A549 (cell line): ENCODE measurements around the gene DNAJC28. TPM values are rescaled to one million over a fixed set of nuclear protein-coding genes. Genes with fewer than 3 reads are reported as not detected.
A peak's percentile ranks its signal among the peaks of the same experiment; 100 is the strongest.

Source experiments
- ATOH8 ChIP-seq: fragments of 250-450 bp; sonication (Bioruptor Pico); IDR thresholded peaks from 2 replicates; pipeline ENCODE4 v1.5.0; 2020; ENCODE audit warnings: low read depth, mild to moderate bottlenecking, moderate library complexity
- EHF ChIP-seq: fragments of 250-450 bp; sonication (Bioruptor Pico); IDR thresholded peaks from 2 replicates; pipeline ENCODE4 v1.5.0; 2020; ENCODE audit warnings: mild to moderate bottlenecking
- FOSB ChIP-seq: fragments of 250-450 bp; sonication (Bioruptor Pico); IDR thresholded peaks from 2 replicates; pipeline ENCODE4 v1.5.0; 2020; ENCODE audit warnings: mild to moderate bottlenecking, moderate library complexity
- FOSL2 ChIP-seq, 2 experiments: fragments of 450-650 bp in 1 of 2; fragments of >200 bp in 1 of 2; sonication (Bioruptor Twin) in 1 of 2; formaldehyde crosslinking; IDR thresholded peaks; 2 replicates each; pipeline versions ENCODE4 v1.5.0 to v1.6.1; 2016 to 2020; ENCODE audit warnings: mild to moderate bottlenecking in 1 of 2, moderate library complexity in 1 of 2
- HES2 ChIP-seq: fragments of >200 bp; sonication (Bioruptor Twin); formaldehyde crosslinking; IDR thresholded peaks from 2 replicates; pipeline ENCODE4 v1.6.1; 2016
- HEYL ChIP-seq: fragments of 250-450 bp; sonication (Bioruptor Pico); IDR thresholded peaks from 2 replicates; pipeline ENCODE4 v1.8.0; 2021; ENCODE audit warnings: mild to moderate bottlenecking, moderate library complexity
- HMGXB4 ChIP-seq: fragments of 250-450 bp; sonication (Bioruptor Pico); IDR thresholded peaks from 2 replicates; pipeline ENCODE4 v1.5.0; 2021; ENCODE audit warnings: mild to moderate bottlenecking, moderate library complexity, borderline replicate concordance
- KDM5A ChIP-seq: fragments of 200-600 bp; sonication (generic); IDR thresholded peaks from 2 replicates; pipeline ENCODE4 v1.6.1; 2016; ENCODE audit warnings: antibody characterized with exemption, mild to moderate bottlenecking
- MAZ ChIP-seq: fragments of 150-350 bp; IDR thresholded peaks from 2 replicates; pipeline ENCODE4 v1.6.1; 2014; ENCODE audit warnings: antibody characterized with exemption, low read depth, low read length, borderline replicate concordance
- POLR2A ChIP-seq: IDR thresholded peaks from 2 replicates; pipeline ENCODE4 v1.6.1; 2012; ENCODE audit warnings: mild to moderate bottlenecking, low read length
- RCOR1 ChIP-seq: fragments of 150-350 bp; IDR thresholded peaks from 2 replicates; pipeline ENCODE4 v1.6.1; 2014; ENCODE audit warnings: antibody characterized with exemption, low read length, low read depth
- RFX5 ChIP-seq: fragments of 450-650 bp; IDR thresholded peaks from 2 replicates; pipeline ENCODE4 v1.7.1; 2014; ENCODE audit warnings: antibody characterized with exemption, mild to moderate bottlenecking, moderate library complexity
- ZSCAN20 ChIP-seq: fragments of 250-450 bp; sonication (Bioruptor Pico); IDR thresholded peaks from 2 replicates; pipeline ENCODE4 v1.8.0; 2022; ENCODE audit warnings: mild to moderate bottlenecking, moderate library complexity
- polyA plus RNA-seq, 4 experiments: library from polyadenylated mRNA; depleted of rRNA in 3 of 4; stranded (reverse); fragments of >200 nt; fragmentation: RNase III in 1 of 4; extraction: RNeasy Plus Mini Kit Qiagen cat#74134 plus additional on column Dnase treatment in 1 of 4; gene quantifications; 2 replicates in 3 of 4; 3 replicates in 1 of 4; pipeline ENCODE4 v1.2.3, GENCODE V29; 2011 to 2017

Gene DNAJC28
- polyA plus RNA-seq, 2 of the 4 experiments (the other 2 are of a cell fraction): 1.0 to 1.1 TPM

GRCh38 chr21:33441489-33442477 is 49.7 kb downstream of the DNAJC28 start (continued):
- TF ChIP-seq MAZ: no peak
- no peak for TF ChIP-seq FOSL2 (IDR thresholded peaks at IDR 0.05)
- peak; percentile 23 for TF ChIP-seq FOSL2 (CRISPR knock-in tag; IDR thresholded peaks at IDR 0.05)
- peak; percentile 100 for TF ChIP-seq HEYL (CRISPR knock-in tag)
- TF ChIP-seq FOSB (CRISPR knock-in tag): peak; percentile 92
- no peak for TF ChIP-seq KDM5A
- peak; percentile 100 for TF ChIP-seq ZSCAN20
- TF ChIP-seq RCOR1: no peak
- TF ChIP-seq EHF: peak; percentile 99
- no peak for TF ChIP-seq HES2
- TF ChIP-seq ATOH8 (CRISPR knock-in tag): peak; percentile 97
- 0 out of 2 replicates have a peak, but pooled peaks have one; percentile 61 for TF ChIP-seq HMGXB4 (CRISPR knock-in tag)
- TF ChIP-seq POLR2A: no peak
- TF ChIP-seq RFX5: no peak

Other genes starting within 250 kb of the DNAJC28 start
- gene IL10RB, start 225.3 kb downstream of the DNAJC28 start, polyA plus RNA-seq (2011; rRNA removed): 31.9 and 34.9 TPM in 2 replicates
- 16.8 to 18.0 TPM (median 17.0 TPM) in 3 replicates for gene IL10RB, start 225.3 kb downstream of the DNAJC28 start, polyA plus RNA-seq (2017; fragmentation: RNase III; extraction: RNeasy Plus Mini Kit Qiagen cat#74134 plus additional on column Dnase treatment)
- 13.2 and 14.2 TPM in 2 replicates for gene IFNAR1, start 166.7 kb downstream of the DNAJC28 start, polyA plus RNA-seq (2011; rRNA removed)
- gene IFNAR1, start 166.7 kb downstream of the DNAJC28 start, polyA plus RNA-seq (2017; fragmentation: RNase III; extraction: RNeasy Plus Mini Kit Qiagen cat#74134 plus additional on column Dnase treatment): 13.7 to 16.5 TPM (median 14.1 TPM) in 3 replicates
- gene IFNGR2, start 88.3 kb downstream of the DNAJC28 start, polyA plus RNA-seq (2011; rRNA removed): 47.2 and 54.6 TPM in 2 replicates
- 20.8 to 24.2 TPM (median 21.6 TPM) in 3 replicates for gene IFNGR2, start 88.3 kb downstream of the DNAJC28 start, polyA plus RNA-seq (2017; fragmentation: RNase III; extraction: RNeasy Plus Mini Kit Qiagen cat#74134 plus additional on column Dnase treatment)
- gene TMEM50B, start 11.7 kb downstream of the DNAJC28 start, polyA plus RNA-seq (2011; rRNA removed): 17.6 and 19.4 TPM in 2 replicates
- 10.1 to 12.1 TPM (median 11.1 TPM) in 3 replicates for gene TMEM50B, start 11.7 kb downstream of the DNAJC28 start, polyA plus RNA-seq (2017; fragmentation: RNase III; extraction: RNeasy Plus Mini Kit Qiagen cat#74134 plus additional on column Dnase treatment)
- gene GART, start 50.4 kb upstream of the DNAJC28 start, polyA plus RNA-seq (2011; rRNA removed): 42.3 and 61.6 TPM in 2 replicates
- gene GART, start 50.4 kb upstream of the DNAJC28 start, polyA plus RNA-seq (2017; fragmentation: RNase III; extraction: RNeasy Plus Mini Kit Qiagen cat#74134 plus additional on column Dnase treatment): 66.2 to 70.2 TPM (median 68.0 TPM) in 3 replicates
- gene SON, start 51.3 kb upstream of the DNAJC28 start, polyA plus RNA-seq (2011; rRNA removed): 75.3 and 109 TPM in 2 replicates
- gene SON, start 51.3 kb upstream of the DNAJC28 start, polyA plus RNA-seq (2017; fragmentation: RNase III; extraction: RNeasy Plus Mini Kit Qiagen cat#74134 plus additional on column Dnase treatment): 95.9 to 113 TPM (median 108 TPM) in 3 replicates
- 30.3 and 32.0 TPM in 2 replicates for gene DONSON, start 97.0 kb upstream of the DNAJC28 start, polyA plus RNA-seq (2011; rRNA removed)
- 20.7 to 22.1 TPM (median 21.0 TPM) in 3 replicates for gene DONSON, start 97.0 kb upstream of the DNAJC28 start, polyA plus RNA-seq (2017; fragmentation: RNase III; extraction: RNeasy Plus Mini Kit Qiagen cat#74134 plus additional on column Dnase treatment)
- gene CRYZL1, start 150.0 kb upstream of the DNAJC28 start, polyA plus RNA-seq (2011; rRNA removed): 34.3 and 38.9 TPM in 2 replicates
- gene CRYZL1, start 150.0 kb upstream of the DNAJC28 start, polyA plus RNA-seq (2017; fragmentation: RNase III; extraction: RNeasy Plus Mini Kit Qiagen cat#74134 plus additional on column Dnase treatment): 15.2 to 17.4 TPM (median 15.6 TPM) in 3 replicates
- gene ITSN1, start 150.8 kb upstream of the DNAJC28 start, polyA plus RNA-seq (2011; rRNA removed): 23.7 and 24.4 TPM in 2 replicates
- gene ITSN1, start 150.8 kb upstream of the DNAJC28 start, polyA plus RNA-seq (2017; fragmentation: RNase III; extraction: RNeasy Plus Mini Kit Qiagen cat#74134 plus additional on column Dnase treatment): 15.2 to 17.0 TPM (median 16.7 TPM) in 3 replicates